ENCODE measurements around the gene CD3E.

Gene CD3E

DNA sequence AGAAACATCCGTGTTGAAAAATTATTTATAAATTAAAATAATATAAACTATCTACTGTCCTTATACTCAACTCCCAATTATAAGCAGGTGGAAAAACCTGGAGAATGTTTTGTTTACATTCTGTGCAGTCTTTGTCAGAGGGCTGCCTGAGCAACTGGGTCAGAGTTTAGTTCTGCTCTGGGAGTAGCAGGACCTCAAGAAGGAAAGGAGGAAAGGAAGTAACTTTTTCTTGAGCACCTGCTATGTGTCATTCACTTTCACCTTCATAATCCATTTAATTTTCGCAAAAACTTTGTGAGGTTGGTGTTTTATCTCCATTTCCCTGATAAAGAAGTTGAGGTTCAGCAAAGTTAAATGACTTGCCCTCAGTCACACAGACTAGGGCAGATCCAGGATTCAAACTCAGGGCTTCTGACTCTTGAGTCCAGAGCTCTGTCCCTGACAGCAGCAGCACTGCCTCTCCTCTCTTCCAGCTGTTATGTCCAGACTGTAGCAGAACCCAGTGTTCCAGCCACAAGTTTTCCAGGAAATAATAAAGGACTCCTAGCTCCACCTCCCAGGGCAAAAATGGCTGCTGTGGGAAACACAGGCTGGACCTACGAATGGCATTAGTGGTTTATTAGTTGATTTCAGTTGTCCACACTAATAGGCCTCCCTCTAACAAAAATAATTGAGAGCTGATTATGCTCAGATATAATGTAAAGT, 6.4 kb downstream of the CD3E start:
- no peak for DNase-seq (ENCODE audit: extremely low read depth, insufficient read length)
- H3K27me3 ChIP-seq (replicated peaks; ENCODE audit: control insufficient read depth, insufficient read depth, low read length), result peaks cover 1% of the 10 kb centered on the region
- TF ChIP-seq, protein P1, sequence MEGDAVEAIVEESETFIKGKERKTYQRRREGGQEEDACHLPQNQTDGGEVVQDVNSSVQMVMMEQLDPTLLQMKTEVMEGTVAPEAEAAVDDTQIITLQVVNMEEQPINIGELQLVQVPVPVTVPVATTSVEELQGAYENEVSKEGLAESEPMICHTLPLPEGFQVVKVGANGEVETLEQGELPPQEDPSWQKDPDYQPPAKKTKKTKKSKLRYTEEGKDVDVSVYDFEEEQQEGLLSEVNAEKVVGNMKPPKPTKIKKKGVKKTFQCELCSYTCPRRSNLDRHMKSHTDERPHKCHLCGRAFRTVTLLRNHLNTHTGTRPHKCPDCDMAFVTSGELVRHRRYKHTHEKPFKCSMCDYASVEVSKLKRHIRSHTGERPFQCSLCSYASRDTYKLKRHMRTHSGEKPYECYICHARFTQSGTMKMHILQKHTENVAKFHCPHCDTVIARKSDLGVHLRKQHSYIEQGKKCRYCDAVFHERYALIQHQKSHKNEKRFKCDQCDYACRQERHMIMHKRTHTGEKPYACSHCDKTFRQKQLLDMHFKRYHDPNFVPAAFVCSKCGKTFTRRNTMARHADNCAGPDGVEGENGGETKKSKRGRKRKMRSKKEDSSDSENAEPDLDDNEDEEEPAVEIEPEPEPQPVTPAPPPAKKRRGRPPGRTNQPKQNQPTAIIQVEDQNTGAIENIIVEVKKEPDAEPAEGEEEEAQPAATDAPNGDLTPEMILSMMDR (IDR thresholded peaks at IDR 0.05; ENCODE audit: insufficient read depth, low read length, poor library complexity, severe bottlenecking), result no peak
- H3K36me3 ChIP-seq (ENCODE audit: control insufficient read depth, insufficient read depth, low read length), result no peaks in the 10 kb centered on the region
- H3K4me3 ChIP-seq (replicated peaks; ENCODE audit: low read depth, low read length), result no peak overlapping the region

DNA sequence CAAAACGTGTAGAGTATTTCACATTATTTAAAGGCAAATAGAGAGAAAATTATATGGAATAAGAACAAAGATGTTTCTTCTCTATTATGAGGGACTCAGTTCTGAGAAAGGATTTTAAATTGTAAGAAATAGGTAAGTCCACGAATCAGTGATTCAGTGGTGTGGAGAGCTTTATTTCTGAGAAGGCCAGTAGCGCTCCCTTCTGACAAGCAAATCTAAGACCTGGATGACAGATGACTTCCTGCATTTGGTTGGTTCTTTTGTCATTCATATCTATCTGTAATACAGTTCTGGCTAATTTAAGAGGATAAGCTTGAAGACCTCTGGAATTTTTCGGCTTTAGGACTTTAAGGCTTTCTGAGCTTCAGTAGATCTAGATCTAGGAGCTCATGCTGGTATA, 7.0 kb downstream of the CD3E start:
- TF ChIP-seq, protein P1 (IDR thresholded peaks at IDR 0.05; ENCODE audit: insufficient read depth, low read length, poor library complexity, severe bottlenecking), result no peak
- no peak for DNase-seq (ENCODE audit: extremely low read depth, insufficient read length)
- no peaks in the 10 kb centered on the region for H3K36me3 ChIP-seq (ENCODE audit: control insufficient read depth, insufficient read depth, low read length)
- H3K27me3 ChIP-seq (replicated peaks; ENCODE audit: control insufficient read depth, insufficient read depth, low read length), result peaks cover 1% of the 10 kb centered on the region
- no peak overlapping the region for H3K4me3 ChIP-seq (replicated peaks; ENCODE audit: low read depth, low read length)

DNA sequence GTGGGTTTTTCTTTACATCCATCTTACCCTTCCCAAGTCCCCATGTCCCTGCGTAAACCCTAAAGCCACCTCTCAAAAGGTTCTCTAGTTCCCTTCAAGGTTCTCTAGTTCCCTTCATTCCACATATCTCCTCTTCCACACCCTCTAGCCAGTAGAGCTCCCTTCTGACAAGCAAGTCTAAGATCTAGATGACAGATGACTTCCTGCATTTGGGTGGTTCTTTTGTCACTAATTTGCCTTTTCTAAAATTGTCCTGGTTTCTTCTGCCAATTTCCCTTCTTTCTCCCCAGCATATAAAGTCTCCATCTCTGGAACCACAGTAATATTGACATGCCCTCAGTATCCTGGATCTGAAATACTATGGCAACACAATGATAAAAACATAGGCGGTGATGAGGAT, 7.8 kb downstream of the CD3E start:
- Histone ChIP-seq H3K4me3 (replicated peaks; ENCODE audit: low read depth, low read length) (no peak overlapping the region), H3K27me3 (replicated peaks; ENCODE audit: control insufficient read depth, insufficient read depth, low read length) (peaks cover 1% of the 10 kb centered on the region), H3K36me3 (ENCODE audit: control insufficient read depth, insufficient read depth, low read length) (no peaks in the 10 kb centered on the region)
- no peak for DNase-seq (ENCODE audit: extremely low read depth, insufficient read length)
- TF ChIP-seq, protein P1 (IDR thresholded peaks at IDR 0.05; ENCODE audit: insufficient read depth, low read length, poor library complexity, severe bottlenecking), result no peak

DNA sequence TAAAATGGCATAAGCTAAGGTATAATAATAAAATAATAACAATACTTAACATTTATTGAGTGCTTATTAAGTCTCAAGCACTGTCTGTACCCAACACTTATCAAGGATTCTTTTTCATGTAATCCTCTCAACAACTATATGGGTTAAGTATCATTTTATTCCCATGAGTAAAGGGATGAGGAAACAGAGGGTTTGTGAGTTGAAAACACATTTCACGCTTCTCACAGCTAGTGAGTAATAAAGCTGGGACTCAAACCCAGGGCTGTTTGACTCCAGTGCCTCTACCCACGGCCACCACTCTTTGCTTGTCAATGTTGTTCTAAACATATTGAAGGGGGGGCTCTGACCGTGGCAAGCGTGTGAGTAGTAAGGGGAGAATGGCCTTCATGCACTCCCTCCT, 8.7 kb downstream of the CD3E start:
- no peak overlapping the region for H3K4me3 ChIP-seq (replicated peaks; ENCODE audit: low read depth, low read length)
- no peak for DNase-seq (ENCODE audit: extremely low read depth, insufficient read length)
- H3K36me3 ChIP-seq (ENCODE audit: control insufficient read depth, insufficient read depth, low read length), result no peaks in the 10 kb centered on the region
- TF ChIP-seq, protein P1 (IDR thresholded peaks at IDR 0.05; ENCODE audit: insufficient read depth, low read length, poor library complexity, severe bottlenecking), result no peak
- H3K27me3 ChIP-seq (replicated peaks; ENCODE audit: control insufficient read depth, insufficient read depth, low read length), result peaks cover 1% of the 10 kb centered on the region

DNA sequence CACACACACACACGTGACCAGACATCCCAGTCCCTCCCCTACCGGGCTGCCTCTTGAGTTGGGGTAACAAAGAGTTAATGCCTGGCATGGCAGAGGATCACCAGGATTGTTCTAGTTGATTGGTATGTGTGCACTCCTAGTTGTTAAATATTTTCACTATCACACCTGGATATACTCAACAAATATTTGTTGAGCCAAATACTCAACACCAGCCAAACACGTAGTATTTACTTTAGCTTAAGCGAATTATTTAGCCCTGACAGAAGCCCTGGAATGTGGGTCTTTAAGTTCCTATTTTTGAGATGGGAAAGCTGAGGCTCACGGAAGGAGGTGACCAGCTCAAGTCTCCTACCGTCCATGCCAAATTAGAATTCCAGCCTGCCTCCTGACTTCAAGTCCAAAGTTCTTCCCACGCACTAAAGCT, 10.5 kb downstream of the CD3E start:
- peaks cover 1% of the 10 kb centered on the region for H3K27me3 ChIP-seq (replicated peaks; ENCODE audit: control insufficient read depth, insufficient read depth, low read length)
- DNase-seq (ENCODE audit: extremely low read depth, insufficient read length), result no peak
- no peaks in the 10 kb centered on the region for H3K36me3 ChIP-seq (ENCODE audit: control insufficient read depth, insufficient read depth, low read length)
- TF ChIP-seq, protein P1 (IDR thresholded peaks at IDR 0.05; ENCODE audit: insufficient read depth, low read length, poor library complexity, severe bottlenecking), result no peak
- H3K4me3 ChIP-seq (replicated peaks; ENCODE audit: low read depth, low read length), result no peak overlapping the region

DNA sequence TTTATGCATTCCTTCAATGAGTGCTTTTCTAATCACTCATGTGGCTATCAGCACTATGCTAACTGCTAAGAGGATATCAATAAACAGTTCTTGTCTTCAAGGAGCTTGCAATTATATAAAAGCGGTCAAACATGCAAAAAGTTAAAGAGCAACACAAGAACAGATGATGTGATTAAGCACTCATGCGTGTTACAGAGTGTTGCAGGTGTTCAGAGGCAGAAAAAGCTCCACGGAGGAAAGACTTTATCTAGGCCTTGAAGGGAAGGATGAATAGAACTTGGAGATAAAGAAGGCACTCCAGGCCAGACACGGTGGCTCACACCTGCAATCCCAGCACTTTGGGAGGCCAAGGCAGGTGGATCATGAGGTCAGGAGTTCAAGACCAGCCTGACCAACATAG, 13.6 kb downstream of the CD3E start:
- no peaks in the 10 kb centered on the region for H3K36me3 ChIP-seq (ENCODE audit: control insufficient read depth, insufficient read depth, low read length)
- no peak overlapping the region for H3K4me3 ChIP-seq (replicated peaks; ENCODE audit: low read depth, low read length)
- H3K27me3 ChIP-seq (replicated peaks; ENCODE audit: control insufficient read depth, insufficient read depth, low read length), result no peaks in the 10 kb centered on the region; the same call in none of the 2 replicates
- DNase-seq (ENCODE audit: extremely low read depth, insufficient read length), result no peak
- TF ChIP-seq, protein P1 (IDR thresholded peaks at IDR 0.05; ENCODE audit: insufficient read depth, low read length, poor library complexity, severe bottlenecking), result no peak
